Occipital lobe (tissue), 2 donors: Measurements from ENCODE around the gene DNPH1. TPM values are rescaled to one million over a fixed set of nuclear protein-coding genes. Genes with fewer than 3 reads are reported as not detected.

ENCODE experiments used
- DNase-seq: peaks from one replicate; lab custom pipeline; 2025; lab: John Stamatoyannopoulos, UW
- total RNA-seq: library from RNA; depleted of rRNA; stranded (reverse); fragments of >200 nt; gene quantifications from one replicate; pipeline ENCODE4 v1.2.3, GENCODE V29; 2014

The DNPH1 gene
- total RNA-seq, 1 donor from 2014 or later, result 16.1 TPM

DNA sequence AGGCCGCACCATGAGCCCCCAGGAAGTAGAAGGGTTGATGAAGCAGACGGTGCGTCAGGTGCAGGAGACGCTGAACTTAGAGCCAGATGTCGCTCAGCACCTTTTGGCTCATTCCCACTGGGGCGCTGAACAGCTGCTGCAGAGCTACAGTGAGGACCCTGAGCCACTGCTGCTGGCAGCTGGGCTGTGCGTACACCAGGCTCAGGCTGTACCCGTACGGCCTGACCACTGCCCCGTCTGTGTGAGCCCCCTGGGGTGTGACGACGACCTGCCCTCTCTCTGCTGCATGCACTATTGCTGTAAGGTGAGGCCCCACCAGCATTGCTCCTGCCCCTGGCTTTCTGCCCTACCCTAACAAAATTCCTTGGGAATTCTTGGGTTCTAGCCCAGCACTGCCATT, 13.1 kb downstream of the DNPH1 start:
- no peak for DNase-seq

DNA sequence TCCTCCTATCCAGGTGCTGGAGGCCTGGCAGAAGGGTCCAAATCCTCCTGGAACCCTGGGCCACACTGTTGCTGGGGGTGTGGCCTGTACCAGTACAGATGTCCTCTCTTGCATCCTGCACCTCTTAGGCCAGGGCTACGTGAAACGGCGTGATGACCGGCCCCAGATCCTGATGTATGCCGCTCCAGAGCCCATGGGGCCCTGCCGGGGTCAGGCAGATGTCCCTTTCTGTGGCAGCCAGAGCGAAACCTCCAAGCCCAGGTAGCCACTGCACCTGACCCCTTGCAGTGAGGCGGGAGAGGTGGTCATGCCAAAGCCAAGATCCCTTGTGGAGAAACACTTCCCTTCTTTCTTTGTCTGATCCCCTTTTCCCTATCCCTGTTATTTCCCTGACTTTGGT, 14.2 kb downstream of the DNPH1 start:
- no peak for DNase-seq

DNA sequence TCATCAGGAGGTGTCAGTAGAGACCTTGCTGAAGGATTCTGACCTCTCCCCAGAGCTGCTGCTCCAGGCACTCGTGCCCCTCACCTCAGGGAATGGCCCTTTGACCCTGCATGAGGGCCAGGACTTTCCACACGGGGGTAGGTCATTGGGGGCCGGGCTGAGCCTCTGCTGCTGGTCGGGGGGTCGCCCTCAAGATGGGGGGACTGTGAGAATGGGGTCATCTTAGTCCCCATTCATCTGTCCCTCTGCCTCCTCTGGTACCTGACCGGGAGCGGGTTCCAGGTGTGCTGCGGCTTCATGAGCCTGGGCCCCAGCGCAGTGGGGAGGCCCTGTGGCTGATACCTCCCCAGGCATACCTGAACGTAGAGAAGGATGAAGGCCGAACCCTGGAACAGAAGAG, 15.8 kb downstream of the DNPH1 start:
- DNase-seq, result no peak

DNA sequence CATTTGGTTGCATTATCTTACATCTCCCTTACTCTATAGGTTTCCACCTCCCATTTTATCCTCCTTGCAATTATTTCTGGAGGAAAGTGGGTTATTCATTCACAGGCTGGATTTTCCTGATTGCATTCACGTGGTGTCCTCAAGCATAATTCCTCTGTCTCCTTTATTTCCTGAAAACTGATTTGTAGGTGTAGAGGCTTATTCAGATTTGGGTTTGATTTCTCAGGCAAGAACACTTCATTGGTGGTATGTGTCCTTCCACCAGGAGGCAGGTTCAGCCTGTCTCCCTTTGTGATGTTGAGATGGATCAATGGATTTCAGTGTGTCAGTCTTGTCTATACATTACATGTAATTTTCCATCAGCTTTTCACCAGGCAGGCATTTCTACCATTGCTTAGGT, 17.3 kb downstream of the DNPH1 start:
- no peak for DNase-seq

DNA sequence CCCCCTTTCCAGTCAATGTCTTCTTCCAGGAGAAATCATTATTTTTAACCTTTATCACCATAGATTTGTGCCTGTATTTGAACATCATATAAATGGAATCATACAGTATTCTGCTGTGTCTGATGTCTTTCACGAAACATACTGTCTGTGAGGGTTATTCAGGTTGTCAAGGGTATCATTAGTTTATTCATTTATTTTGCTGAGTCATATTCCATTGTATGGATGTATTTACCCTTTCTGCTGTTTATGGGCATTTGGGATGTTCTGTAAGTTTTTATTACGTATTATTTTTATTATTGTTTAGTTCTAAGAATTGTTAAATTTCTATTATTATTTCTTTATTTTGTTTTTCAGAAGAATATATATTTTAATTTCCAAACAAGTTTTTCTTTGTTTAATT, 22.0 kb downstream of the DNPH1 start:
- DNase-seq, result no peak

DNA sequence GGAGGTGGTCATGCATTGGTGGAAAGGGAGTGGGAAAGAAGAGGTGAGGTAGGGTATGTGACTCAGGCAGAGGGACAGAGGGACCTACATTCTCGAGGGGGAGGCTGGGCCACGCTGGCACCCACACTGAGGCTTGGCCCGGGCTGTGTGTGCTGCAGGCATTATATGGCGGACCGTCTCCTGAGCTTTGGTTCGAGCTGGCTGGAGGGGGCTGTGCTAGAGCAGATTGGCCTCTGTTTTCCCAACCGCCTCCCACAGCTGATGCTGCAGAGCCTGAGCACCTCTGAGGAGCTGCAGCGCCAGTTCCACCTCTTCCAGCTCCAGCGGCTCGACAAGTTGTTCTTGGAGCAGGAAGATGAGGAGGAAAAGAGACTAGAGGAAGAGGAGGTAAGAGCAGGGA, 23.4 kb downstream of the DNPH1 start:
- no peak for DNase-seq

DNA sequence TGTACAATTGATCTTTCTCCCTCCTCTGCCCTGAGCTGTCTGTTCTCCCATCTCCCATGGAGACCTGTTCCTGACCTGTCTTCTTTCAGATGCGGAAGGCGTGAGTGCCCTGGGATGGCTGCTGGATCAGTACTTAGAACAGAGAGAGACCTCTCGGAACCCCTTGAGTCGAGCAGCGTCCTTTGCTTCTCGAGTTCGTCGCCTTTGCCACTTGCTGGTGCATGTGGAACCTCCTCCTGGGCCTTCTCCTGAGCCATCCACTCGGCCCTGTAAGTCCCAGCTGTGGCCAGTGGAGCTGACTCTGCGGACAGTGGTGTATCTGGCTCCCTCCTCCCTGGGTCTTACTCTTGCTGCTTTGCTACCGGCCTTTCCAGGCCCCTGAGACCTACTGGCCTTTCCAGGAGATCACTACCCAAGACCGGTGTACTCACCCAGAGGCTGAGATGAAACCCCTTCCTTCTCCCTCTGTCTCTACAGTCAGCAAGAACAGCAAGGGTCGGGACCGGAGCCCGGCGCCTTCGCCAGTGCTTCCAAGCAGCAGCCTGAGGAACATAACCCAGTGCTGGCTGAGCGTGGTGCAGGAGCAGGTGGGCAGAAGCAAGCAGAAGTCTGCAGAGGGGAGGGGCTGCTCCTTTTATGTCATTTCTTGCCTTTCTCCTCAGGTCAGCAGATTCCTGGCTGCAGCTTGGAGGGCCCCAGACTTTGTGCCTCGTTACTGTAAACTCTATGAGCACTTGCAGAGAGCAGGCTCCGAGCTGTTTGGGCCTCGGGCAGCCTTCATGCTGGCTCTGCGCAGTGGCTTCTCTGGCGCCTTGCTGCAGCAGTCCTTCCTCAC, 24.8 kb downstream of the DNPH1 start:
- DNase-seq, result no peak

DNA sequence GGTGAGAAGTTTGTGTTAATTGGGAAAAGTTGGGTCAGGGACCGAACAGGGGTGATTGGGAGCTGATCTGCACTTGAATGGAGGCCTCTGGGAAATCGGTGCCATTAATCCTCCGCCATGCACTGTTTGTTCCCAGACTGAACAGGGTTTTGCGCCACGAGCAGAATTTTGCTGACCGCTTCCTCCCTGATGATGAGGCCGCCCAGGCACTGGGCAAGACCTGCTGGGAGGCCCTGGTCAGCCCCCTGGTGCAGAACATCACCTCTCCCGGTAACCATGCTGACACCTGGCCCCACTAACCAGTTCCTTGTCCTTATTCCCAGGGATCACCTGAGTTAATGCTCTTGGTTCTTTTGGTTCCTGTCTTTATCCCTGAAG, 25.6 kb downstream of the DNPH1 start:
- DNase-seq, result no peak

DNA sequence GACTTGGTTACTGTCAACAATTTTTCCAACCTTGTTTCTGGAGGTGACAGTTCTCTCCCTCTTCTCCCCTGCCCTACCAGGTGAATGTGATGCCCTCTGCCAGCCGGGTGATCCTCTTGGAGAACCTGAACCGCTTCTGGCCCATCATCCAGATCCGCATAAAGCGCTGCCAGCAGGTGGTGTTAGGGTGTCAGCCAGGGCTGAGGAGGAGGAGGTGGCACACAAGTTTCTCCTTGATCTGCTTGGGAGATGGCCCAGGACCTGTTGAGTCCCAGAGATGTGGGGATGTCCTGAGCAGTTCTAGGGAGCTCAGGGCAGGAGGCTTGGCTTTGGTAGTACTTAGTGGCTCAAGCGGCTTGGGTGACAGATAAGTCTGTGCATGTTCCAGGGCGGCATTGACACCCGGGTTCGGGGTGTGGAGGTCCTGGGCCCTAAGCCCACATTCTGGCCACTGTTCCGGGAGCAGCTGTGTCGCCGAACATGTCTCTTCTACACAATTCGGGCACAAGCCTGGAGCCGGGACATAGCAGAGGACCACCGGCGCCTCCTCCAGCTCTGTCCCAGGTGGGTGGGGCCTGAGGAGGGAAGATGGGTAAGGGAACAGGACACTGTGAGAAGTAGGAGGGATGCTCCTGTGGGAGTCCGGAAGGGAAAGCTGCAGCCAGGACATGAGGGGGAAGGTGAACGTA, 26.1 kb downstream of the DNPH1 start:
- no peak for DNase-seq

DNA sequence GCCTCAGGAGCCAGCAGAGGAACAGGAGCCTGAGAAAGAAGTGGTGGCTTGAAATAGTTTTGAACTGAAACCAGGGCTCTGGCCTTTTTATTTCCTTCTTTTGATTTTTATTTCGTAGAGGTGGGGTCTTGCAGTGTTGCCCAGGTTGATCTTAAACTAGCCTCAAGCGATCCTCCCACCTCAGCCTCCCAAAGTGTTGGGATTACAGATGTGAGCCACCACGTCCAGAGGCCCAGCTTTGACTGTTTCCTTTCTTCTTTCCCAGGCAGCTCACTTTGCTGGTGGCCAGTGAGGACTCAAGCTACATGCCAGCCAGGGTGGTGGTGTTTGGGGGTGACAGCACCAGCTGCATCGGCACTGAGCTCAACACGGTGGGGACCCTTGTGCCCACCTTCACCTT, 26.8 kb downstream of the DNPH1 start:
- no peak for DNase-seq

DNA sequence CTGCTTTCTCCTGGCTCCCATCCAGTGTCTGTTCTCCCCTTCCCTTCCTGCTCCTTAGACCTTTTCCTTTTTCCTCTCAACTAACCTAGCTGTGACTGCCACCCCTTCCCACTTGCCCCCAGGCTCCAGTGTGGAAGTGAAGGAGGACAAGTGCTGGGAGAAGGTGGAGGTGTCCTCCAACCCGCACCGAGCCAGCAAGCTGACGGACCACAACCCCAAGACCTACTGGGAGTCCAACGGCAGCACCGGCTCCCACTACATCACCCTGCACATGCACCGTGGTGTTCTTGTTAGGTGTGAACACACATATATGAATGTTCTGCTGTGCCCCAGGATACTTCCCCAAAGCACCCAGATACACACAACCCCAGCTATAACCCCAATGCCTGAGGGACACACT, 28.7 kb downstream of the DNPH1 start:
- no peak for DNase-seq

DNA sequence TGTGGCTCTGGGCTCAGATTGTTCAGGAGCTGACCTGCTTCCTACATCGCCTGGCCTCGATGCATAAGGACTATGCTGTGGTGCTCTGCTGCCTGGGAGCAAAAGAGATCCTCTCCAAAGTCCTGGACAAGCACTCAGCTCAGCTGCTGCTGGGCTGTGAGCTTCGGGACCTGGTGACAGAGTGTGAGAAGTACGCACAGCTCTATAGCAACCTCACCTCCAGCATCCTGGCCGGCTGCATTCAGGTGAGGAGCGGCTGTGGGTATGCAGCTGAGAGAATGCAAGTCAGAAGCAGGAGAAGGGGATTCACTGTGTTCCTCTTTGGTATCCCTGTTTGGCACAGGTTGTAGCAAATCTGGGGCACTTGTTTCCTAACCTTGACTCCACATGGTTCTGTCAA, 29.4 kb downstream of the DNPH1 start:
- no peak for DNase-seq

DNA sequence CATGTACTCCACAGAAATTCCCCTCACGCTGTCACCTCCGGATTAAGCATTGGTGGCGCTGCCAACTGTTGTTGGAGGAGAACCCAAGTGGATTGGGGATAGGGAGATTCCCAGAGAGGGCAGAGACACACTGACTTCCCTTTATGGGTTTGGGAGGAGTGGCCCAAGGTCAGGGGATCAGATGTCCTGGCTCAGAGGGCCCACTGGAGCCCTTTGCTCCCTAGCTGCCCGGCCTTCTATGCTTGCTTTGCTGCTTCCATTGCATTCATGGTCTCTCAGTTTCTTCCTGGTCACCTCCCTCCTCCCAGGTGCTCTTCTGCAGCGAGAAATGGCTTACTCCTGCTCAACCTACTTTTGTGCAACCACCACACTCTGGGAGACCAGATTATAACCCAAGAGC, 32.9 kb downstream of the DNPH1 start:
- DNase-seq, result no peak

DNA sequence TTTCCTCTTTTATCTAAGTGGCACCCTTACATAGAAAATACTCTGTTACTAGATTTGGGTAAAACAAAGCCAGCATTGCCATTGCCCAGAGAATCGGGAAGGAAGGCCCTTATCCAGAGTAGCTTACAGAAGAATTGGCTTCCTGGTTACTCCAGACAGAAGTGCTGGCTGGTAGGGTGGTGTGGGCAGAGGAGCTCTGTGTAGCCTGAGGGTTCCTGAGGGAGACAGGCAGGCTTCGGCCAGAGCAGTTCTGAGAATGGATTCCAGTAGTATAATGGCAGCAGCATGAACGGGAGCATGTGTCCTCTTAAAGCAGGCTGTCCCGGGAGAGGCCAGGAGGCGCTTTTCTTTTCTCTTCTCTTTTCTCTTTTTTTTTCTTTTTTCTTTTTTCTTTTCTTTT, 35.4 kb downstream of the DNPH1 start:
- no peak for DNase-seq

DNA sequence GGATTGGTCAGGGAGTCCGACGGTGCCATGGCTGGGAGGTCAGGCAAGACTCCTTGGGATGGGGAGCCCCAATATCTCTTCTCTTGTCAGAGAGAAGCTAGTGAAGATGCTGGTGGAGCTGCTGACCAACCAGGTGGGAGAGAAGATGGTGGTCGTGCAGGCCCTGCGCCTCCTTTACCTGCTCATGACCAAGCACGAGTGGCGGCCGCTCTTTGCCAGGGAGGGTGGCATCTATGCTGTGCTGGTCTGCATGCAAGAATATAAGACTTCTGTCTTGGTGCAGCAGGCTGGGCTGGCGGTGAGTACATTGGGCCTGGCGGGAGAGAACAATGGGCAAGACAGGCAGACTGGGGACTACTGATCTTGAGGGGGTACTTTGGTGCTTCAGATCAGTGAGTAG, 36.4 kb downstream of the DNPH1 start:
- no peak for DNase-seq

DNA sequence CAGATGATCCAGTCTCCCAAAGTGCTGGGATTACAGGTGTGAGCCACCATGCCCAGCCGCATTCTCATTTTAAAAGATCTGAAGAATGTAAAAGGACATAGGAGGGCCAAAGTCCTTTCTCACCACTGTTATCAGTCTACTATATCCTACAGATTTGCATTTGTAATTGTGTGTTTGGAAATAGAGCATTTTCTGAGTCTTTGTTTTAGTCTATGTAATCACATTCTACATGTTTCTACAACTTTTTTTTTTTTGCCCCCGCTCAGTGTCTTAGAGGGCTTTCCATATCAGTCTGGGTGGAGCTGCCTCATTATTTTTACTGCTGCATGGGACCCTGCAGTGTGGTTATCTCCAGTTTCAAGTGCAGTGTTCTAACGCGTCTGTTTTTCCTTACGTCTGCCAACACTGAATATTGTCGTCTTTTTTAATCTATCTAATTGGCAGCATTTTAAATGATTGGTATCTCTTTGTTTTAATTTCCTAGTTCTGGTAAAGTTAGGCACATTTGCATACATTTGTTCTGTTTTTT, 39.4 kb downstream of the DNPH1 start:
- DNase-seq, result no peak

DNA sequence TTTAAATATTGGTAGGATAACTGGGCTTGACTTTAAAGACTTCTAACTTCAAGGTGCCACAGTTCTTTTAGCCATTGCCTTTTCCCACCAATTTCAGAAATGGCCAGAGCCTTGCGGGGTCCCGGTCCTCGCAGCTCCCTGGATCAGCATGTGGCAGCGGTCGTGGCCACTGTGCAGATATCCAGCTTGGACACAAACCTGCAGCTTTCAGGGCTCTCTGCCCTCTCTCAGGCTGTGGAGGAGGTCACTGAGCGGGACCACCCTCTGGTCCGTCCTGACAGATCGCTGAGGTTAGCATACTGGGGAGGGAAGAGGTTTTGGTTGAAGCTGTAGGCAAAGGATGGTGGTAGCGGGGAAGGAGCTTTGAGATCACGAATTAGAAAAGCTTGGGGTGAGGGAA, 40.9 kb downstream of the DNPH1 start:
- DNase-seq, result no peak

DNA sequence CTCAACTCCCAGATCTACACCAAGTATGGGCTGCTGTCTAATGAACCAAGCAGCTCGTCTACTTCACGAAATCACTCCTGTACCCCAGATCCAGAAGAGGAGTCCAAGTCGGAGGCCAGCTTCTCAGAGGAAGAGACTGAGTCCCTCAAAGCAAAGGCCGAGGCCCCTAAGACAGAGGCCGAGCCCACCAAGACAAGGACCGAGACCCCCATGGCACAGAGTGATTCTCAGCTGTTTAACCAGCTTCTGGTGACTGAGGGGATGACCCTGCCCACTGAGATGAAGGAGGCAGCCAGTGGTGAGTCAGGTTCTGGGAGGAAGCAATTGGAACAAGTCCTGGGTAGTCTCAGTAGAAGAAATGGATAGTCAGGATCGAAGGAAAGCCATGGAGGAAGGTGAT, 41.5 kb downstream of the DNPH1 start:
- DNase-seq, result no peak

DNA sequence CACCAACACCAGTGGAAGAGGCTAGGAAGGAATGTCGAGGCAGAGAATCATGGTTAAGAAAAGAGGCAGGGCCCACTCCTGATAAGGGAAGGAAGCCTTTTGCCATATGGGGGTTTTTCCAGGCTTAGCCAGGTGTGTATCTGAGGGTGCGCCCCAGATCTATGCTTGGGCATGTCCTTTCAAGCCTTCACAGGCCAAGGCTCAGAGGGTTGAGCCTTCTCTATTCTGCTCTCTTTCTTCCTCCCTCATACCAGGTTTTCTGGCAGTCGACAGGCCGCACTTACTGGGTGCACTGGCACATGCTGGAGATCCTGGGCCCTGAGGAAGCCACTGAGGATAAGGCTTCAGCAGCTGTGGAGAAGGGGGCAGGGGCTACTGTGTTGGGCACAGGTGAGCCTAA, 42.6 kb downstream of the DNPH1 start:
- no peak for DNase-seq

DNA sequence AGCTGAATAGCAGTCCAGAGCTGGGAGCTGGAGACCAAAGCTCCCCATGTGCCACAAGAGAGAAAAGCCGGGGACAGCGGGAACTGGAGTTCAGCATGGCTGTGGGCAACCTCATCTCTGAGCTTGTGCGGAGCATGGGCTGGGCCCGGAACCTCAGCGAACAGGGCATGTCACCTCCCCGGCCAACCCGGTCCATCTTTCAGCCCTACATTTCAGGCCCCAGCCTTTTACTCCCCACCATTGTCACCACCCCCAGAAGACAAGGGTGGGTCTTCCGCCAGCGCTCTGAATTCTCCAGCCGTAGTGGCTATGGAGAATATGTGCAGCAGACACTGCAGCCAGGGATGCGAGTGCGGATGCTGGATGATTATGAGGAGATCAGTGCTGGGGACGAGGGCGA, 43.3 kb downstream of the DNPH1 start:
- DNase-seq, result no peak

DNA sequence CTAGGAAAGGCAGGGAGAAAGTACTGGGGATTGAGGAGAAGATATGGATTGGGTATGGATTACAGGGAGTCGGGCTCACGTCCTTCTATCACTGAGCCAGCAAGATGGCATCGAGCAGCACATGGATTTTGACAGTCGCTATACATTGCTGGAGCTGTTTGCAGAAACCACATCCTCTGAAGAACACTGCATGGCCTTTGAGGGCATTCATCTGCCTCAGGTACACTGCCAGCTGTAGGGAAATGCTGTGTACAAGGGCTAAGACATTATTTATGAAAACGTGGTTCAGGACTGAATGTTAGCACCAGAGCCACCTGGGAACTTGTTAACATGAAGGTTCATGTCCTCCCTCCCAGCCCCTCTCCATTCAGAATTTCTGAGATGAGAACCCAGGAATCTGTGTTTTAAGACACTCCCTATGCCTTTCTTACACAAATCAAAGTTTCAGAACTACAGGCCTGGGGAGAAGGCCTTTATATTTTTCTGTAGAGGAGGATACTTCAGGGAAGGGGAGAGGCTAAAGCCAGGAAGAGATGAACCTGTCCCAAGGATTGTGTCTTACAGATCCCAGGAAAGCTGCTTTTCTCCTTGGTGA, 43.8 kb downstream of the DNPH1 start:
- DNase-seq, result no peak

DNA sequence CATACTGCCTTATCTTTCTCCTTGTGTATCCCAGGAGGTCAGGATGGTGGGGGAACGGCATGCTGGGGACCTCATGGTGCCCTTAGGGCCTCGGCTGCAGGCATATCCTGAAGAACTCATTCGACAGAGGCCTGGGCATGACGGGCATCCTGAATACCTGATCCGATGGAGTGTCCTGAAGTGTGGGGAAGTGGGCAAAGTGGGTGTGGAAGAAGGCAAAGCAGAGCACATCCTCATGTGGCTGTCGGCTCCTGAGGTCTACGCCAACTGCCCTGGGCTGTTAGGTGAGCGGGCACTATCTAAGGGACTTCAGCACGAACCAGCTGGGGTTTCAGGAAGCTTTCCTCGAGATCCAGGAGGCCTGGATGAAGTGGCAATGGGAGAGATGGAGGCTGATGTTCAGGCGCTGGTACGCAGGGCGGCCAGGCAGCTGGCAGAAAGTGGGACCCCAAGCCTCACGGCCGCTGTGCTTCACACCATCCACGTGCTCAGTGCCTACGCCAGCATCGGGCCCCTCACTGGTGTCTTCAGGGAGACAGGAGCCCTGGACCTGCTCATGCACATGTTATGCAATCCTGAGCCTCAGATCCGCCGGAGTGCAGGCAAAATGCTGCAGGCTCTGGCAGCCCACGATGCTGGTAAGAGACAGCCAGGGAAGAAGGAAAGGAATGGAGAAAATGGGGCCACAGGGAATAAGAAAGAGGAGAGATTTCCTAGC, 44.9 kb downstream of the DNPH1 start:
- DNase-seq, result no peak
